A673 (cell line): ENCODE data around the gene CD3E.

ENCODE experiments used
- EZH2 ChIP-seq: fragments of 200-600 bp; sonication (generic); IDR thresholded peaks from 2 replicates; pipeline ENCODE4 v1.6.1; 2017; ENCODE audit warnings: borderline replicate concordance, low read depth, mild to moderate bottlenecking, mixed read lengths, antibody characterized with exemption, low read length; ENCODE audit not compliant: poor library complexity, severe bottlenecking
- TF ChIP-seq, protein P1 (sequence below): fragments of 300-800, 200-600 bp; sonication (generic); conservative IDR thresholded peaks from 2 replicates; pipeline ENCODE4 v1.5.1; 2017; ENCODE audit warnings: low read depth, mild to moderate bottlenecking, antibody characterized with exemption, low read length, moderate library complexity, mixed read lengths

DNA sequence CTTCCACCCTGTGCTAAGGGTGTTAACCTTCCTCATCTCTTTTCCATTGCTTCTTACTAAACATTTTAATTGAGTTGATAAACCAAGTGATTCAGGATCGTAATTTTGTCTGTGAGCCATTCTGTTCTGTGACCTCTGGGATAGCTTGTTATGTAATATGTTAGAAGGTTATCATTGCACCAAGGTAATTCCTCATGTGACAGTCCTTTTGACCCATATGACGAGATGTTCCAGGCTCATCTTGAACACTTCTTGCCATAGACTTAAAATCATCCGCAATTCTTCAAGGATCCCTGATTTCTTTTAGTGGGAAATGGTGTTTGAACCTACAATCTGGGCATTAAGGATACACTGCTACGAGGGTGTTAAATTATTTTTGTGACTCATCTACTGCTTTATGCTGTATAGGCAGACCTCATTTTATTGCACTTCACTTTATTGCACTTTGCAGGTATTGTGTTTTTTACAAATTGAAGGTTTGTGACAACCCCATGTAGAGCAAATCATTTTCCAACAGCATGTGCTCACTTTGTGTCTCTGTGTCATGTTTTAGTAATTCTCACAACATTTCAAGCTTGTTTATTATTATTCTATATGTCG lies 21.4 kb upstream of the CD3E start:
- TF ChIP-seq, protein P1, sequence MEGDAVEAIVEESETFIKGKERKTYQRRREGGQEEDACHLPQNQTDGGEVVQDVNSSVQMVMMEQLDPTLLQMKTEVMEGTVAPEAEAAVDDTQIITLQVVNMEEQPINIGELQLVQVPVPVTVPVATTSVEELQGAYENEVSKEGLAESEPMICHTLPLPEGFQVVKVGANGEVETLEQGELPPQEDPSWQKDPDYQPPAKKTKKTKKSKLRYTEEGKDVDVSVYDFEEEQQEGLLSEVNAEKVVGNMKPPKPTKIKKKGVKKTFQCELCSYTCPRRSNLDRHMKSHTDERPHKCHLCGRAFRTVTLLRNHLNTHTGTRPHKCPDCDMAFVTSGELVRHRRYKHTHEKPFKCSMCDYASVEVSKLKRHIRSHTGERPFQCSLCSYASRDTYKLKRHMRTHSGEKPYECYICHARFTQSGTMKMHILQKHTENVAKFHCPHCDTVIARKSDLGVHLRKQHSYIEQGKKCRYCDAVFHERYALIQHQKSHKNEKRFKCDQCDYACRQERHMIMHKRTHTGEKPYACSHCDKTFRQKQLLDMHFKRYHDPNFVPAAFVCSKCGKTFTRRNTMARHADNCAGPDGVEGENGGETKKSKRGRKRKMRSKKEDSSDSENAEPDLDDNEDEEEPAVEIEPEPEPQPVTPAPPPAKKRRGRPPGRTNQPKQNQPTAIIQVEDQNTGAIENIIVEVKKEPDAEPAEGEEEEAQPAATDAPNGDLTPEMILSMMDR: no peak
- TF ChIP-seq EZH2: no peak
